Lower leg skin (tissue), 3 donors: ENCODE results near the gene DOCK7.

Experiments
- POLR2A ChIP-seq, 2 donors: fragments of 450-650 bp; IDR thresholded peaks; one replicate each; pipeline ENCODE4 v1.6.1; 2016 to 2017; ENCODE audit warnings: antibody characterized with exemption in 2 of 2, mild to moderate bottlenecking in 1 of 2, moderate library complexity in 1 of 2
- TF ChIP-seq, protein P1 (sequence below), 3 donors: fragments of 450-650 bp; IDR thresholded peaks; one replicate each; pipeline ENCODE4 v1.5.1; 2016; ENCODE audit warnings: antibody characterized with exemption in 3 of 3, mild to moderate bottlenecking in 3 of 3, moderate library complexity in 2 of 3

- TF ChIP-seq, protein P1, sequence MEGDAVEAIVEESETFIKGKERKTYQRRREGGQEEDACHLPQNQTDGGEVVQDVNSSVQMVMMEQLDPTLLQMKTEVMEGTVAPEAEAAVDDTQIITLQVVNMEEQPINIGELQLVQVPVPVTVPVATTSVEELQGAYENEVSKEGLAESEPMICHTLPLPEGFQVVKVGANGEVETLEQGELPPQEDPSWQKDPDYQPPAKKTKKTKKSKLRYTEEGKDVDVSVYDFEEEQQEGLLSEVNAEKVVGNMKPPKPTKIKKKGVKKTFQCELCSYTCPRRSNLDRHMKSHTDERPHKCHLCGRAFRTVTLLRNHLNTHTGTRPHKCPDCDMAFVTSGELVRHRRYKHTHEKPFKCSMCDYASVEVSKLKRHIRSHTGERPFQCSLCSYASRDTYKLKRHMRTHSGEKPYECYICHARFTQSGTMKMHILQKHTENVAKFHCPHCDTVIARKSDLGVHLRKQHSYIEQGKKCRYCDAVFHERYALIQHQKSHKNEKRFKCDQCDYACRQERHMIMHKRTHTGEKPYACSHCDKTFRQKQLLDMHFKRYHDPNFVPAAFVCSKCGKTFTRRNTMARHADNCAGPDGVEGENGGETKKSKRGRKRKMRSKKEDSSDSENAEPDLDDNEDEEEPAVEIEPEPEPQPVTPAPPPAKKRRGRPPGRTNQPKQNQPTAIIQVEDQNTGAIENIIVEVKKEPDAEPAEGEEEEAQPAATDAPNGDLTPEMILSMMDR (IDR thresholded peaks at IDR 0.05): no peak
- no peak for TF ChIP-seq POLR2A (IDR thresholded peaks at IDR 0.05)
These were observed 261.4 kb downstream of the DOCK7 start for GRCh38 chr1:62426794-62427193.
